ENCODE measurements around the gene FOXJ3. TPM values are rescaled to one million over a fixed set of nuclear protein-coding genes. Genes with fewer than 3 reads are reported as not detected.

The FOXJ3 gene
- total RNA-seq, 1 donor from 2014 or later: 13.2 TPM

DNA sequence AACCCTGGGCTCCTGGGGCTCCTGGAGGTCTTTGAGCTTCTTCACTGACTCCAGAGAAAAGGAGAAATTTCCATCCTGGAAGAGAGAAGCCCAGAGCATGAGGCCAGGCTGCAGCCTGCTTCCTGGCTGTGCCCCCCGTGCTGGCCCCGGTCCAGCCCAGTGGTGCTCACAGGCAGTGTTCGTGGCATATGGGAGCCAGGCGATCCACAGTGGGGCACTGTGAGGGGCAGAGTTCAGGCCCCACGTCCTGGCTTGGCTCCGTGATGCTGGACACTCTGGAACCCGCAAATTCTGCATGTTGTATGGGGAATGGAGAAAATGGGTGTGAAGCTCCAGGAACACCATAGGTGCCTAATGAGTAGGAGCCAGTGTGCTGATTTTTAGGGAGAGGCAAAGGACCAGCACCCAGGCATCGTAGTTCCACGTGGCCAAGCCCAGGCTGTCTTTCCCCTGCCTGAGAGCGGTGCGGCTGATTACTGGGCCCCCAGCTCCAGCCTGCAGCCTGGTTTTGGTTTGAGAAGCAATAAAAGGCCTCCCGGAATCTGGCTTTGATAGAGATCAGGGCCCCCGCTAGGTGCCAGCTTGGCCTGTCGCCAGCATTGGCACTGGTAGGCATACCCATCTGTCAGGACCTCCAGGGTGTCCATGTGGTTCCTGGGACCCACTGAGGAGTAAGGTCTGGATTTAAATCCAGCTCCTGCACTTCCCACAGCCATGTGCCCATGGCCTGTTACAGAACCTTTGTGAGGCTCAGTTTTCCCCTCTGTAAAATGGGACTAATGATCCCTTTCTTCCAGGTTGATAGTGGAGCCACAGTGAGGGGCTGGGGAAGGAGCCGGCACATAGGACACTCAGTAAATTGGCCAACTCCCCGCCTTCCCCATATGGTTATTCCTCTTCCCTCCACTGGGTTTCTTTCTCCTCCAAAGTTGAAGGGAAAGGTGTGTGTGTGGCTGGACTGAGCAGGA, 171.2 kb downstream of the FOXJ3 start:
- TF ChIP-seq, protein P1, sequence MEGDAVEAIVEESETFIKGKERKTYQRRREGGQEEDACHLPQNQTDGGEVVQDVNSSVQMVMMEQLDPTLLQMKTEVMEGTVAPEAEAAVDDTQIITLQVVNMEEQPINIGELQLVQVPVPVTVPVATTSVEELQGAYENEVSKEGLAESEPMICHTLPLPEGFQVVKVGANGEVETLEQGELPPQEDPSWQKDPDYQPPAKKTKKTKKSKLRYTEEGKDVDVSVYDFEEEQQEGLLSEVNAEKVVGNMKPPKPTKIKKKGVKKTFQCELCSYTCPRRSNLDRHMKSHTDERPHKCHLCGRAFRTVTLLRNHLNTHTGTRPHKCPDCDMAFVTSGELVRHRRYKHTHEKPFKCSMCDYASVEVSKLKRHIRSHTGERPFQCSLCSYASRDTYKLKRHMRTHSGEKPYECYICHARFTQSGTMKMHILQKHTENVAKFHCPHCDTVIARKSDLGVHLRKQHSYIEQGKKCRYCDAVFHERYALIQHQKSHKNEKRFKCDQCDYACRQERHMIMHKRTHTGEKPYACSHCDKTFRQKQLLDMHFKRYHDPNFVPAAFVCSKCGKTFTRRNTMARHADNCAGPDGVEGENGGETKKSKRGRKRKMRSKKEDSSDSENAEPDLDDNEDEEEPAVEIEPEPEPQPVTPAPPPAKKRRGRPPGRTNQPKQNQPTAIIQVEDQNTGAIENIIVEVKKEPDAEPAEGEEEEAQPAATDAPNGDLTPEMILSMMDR (IDR thresholded peaks at IDR 0.05; ENCODE audit: insufficient read depth, low read length, severe bottlenecking): no peak
- H3K27me3 ChIP-seq (ENCODE audit: control insufficient read depth, insufficient read depth, low read length): no peaks in the 10 kb centered on the region

DNA sequence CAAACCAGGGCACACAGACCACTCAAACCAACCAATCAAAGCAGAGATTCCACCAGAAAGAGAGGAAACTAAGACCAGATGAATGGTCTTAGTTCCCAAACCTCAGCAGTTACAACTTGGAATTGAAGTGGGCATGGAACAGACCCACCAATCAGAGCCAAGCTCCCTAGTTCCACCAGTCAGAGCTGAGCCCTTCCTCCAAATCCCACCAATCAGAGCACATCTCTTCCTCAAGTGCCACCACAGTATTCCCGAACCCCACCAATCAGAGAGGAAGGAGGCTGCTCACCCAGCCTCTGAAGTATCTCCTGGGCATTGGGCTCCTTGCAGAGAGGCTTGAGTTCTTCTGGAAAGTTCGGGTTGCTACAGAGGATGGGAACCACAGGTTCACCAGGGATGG, 171.9 kb downstream of the FOXJ3 start:
- DNase-seq (ENCODE audit: low read depth) (no peak), FAIRE-seq (no peak)
- Histone ChIP-seq H3K4me3 (ENCODE audit: low read depth, low read length) (no peak overlapping the region), H3K36me3 (ENCODE audit: control insufficient read depth, insufficient read depth, low read length) (no peaks in the 10 kb centered on the region), H3K27me3 (ENCODE audit: control insufficient read depth, insufficient read depth, low read length) (no peaks in the 10 kb centered on the region)
- TF ChIP-seq, protein P1 (IDR thresholded peaks at IDR 0.05; ENCODE audit: insufficient read depth, low read length, severe bottlenecking): no peak

More for the DNA sequence above, 171.2 kb downstream of the FOXJ3 start:
- FAIRE-seq (no peak), DNase-seq (ENCODE audit: low read depth) (no peak)
- Histone ChIP-seq H3K4me3 (ENCODE audit: low read depth, low read length) (no peak overlapping the region), H3K36me3 (ENCODE audit: control insufficient read depth, insufficient read depth, low read length) (no peaks in the 10 kb centered on the region)

DNA sequence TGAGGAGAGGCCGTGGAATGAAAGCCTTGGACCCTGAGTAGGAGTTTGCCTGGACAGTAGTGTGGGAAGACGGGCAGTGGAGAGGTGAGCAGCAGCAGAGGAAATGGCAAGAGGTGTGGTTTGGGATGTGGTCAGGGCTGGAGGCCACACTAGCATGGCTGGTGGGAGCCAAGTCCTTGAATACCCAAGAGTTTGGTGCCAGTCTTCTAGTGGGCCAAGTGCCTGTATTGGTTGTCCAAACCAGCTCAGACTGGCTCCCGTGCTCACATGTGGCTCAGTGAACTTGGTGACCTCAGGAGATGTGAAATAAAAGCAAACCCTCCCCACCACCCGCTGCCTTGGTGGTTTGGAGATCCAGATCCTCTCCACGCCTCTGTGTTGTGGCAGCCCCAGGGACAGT, 172.9 kb downstream of the FOXJ3 start:
- no peaks in the 10 kb centered on the region for H3K36me3 ChIP-seq (ENCODE audit: control insufficient read depth, insufficient read depth, low read length)
- no peak overlapping the region for H3K4me3 ChIP-seq (ENCODE audit: low read depth, low read length)
- FAIRE-seq (no peak), DNase-seq (ENCODE audit: low read depth) (no peak)
- no peaks in the 10 kb centered on the region for H3K27me3 ChIP-seq (ENCODE audit: control insufficient read depth, insufficient read depth, low read length)
- TF ChIP-seq, protein P1 (IDR thresholded peaks at IDR 0.05; ENCODE audit: insufficient read depth, low read length, severe bottlenecking): no peak

DNA sequence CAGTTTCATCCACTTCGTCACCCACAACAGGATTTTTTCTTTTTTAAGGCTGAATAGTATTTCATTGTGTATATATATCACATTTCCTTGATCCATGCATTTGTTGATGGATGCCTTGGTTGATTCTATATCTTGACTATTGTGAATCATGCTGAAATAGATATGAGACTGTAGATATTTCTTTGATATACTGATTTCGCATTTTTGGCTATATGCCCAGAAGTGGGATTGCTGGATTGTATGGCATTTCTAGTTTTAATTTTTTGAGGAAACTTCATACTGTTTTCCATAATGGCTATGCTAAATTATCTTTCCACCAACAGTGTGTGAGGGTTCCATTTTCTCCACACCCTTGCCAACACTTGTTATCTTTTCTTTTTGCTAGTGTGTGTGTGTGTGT, 176.8 kb downstream of the FOXJ3 start:
- TF ChIP-seq, protein P1 (IDR thresholded peaks at IDR 0.05; ENCODE audit: insufficient read depth, low read length, severe bottlenecking): no peak
- DNase-seq (ENCODE audit: low read depth): no peak

DNA sequence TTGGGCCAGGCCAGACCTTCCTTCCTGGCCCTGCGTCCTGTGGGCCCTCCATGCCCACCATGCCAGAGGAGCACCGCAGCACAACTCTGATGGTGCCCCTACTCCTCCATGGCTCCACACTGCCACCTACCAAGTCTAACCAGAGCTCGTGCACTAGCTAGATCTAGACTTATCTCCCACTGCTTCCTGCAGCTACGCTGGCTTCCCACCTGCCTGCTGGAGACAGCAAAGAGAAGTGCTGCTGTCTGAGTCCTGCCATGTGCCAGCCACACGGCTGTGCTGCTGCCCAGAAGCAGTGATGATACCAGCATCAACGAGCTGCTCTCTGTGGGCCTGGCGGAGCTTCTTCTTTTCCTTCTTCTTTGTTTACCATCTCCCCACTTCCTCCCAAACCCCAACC, 177.4 kb downstream of the FOXJ3 start:
- H3K36me3 ChIP-seq (ENCODE audit: control insufficient read depth, insufficient read depth, low read length): no peaks in the 10 kb centered on the region
- no peak overlapping the region for H3K4me3 ChIP-seq (ENCODE audit: low read depth, low read length)
- FAIRE-seq: no peak
- peaks cover 2% of the 10 kb centered on the region for H3K27me3 ChIP-seq (ENCODE audit: control insufficient read depth, insufficient read depth, low read length)
- no peak for DNase-seq (ENCODE audit: low read depth)
- TF ChIP-seq, protein P1 (IDR thresholded peaks at IDR 0.05; ENCODE audit: insufficient read depth, low read length, severe bottlenecking): no peak

More for the DNA sequence above, 176.8 kb downstream of the FOXJ3 start:
- H3K36me3 ChIP-seq (ENCODE audit: control insufficient read depth, insufficient read depth, low read length): no peaks in the 10 kb centered on the region
- H3K4me3 ChIP-seq (ENCODE audit: low read depth, low read length): no peak overlapping the region
- no peak for FAIRE-seq
- no peaks in the 10 kb centered on the region for H3K27me3 ChIP-seq (ENCODE audit: control insufficient read depth, insufficient read depth, low read length)

Data from bronchial epithelial cell (primary cell).